A549 (cell line): ENCODE results near the gene SAPCD2. TPM values are rescaled to one million over a fixed set of nuclear protein-coding genes. Genes with fewer than 3 reads are reported as not detected.

Source experiments
- ATAC-seq, 2 experiments: fragments of 200-7000 bp in 1 of 2; fragments of >200 bp in 1 of 2; cut with Nextera tagmentation in 1 of 2; cut with Tn5 transposase in 1 of 2; 3 replicates each; pipeline versions ENCODE4 v1.8.0 to v1.9.1; 2018 to 2020; ENCODE audit warnings: mild to moderate bottlenecking in 1 of 2, moderate library complexity in 1 of 2
- CTCF ChIA-PET: fragments of 300-600 bp; sonication (Branson Sonifier 250); formaldehyde crosslinking; extraction: SDS; loops from one replicate; lab custom pipeline; 2021; ENCODE audit warnings: antibody characterized with exemption, inconsistent platforms; lab: Yijun Ruan, JAX
- POLR2A ChIA-PET: fragments of 350-600 bp; formaldehyde crosslinking; extraction: SDS; loops from one replicate; lab custom pipeline; 2021; ENCODE audit warnings: antibody characterized with exemption, inconsistent platforms; lab: Yijun Ruan, JAX
- DNase-seq, 2 experiments: peaks; one replicate each; pipeline versions ENCODE4 v3.0.0 to v3.0.0-alpha.2; 2011 to 2016; ENCODE audit warnings: low read depth in 1 of 2, low spot score in 1 of 2
- FAIRE-seq: peaks from 2 replicates; lab custom pipeline; 2011; peaks lifted over from hg19 to GRCh38; lab: Jason Lieb, UNC
- H3K27ac ChIP-seq, 2 experiments: fragments of >200 bp; sonication (Bioruptor Twin); formaldehyde crosslinking; 3 replicates each; pipeline ENCODE4 v1.5.1; 2016 to 2017
- H3K4me1 ChIP-seq: fragments of >200 bp; sonication (Bioruptor Twin); formaldehyde crosslinking; 3 replicates; pipeline ENCODE4 v1.6.1; 2016
- H3K4me2 ChIP-seq: fragments of >200 bp; sonication (Bioruptor Twin); formaldehyde crosslinking; 3 replicates; pipeline ENCODE4 v1.6.1; 2016
- H3K4me3 ChIP-seq: fragments of >200 bp; sonication (Bioruptor Twin); formaldehyde crosslinking; 3 replicates; pipeline ENCODE4 v1.5.1; 2016
- H3K9me3 ChIP-seq: fragments of >200 bp; sonication (Bioruptor Twin); formaldehyde crosslinking; 3 replicates; pipeline ENCODE4 v1.6.1; 2016
- BCL3 ChIP-seq: fragments of >200 bp; sonication (Bioruptor Twin); formaldehyde crosslinking; IDR thresholded peaks from 3 replicates; pipeline ENCODE4 v1.6.1; 2016
- BHLHE40 ChIP-seq: IDR thresholded peaks from 2 replicates; pipeline ENCODE4 v1.6.1; 2012; ENCODE audit warnings: low read depth, low read length, inconsistent platforms
- CBX2 ChIP-seq: fragments of 200-600 bp; sonication (generic); IDR thresholded peaks from 2 replicates; pipeline ENCODE4 v1.6.1; 2016; ENCODE audit warnings: low read depth, mild to moderate bottlenecking, borderline replicate concordance
- CBX8 ChIP-seq: fragments of 200-600 bp; sonication (generic); IDR thresholded peaks from 2 replicates; pipeline ENCODE4 v1.6.1; 2016
- CHD2 ChIP-seq: fragments of 150-350 bp; IDR thresholded peaks from 2 replicates; pipeline ENCODE4 v1.6.1; 2014; ENCODE audit warnings: low read length; ENCODE audit not compliant: partially characterized antibody
- CHD4 ChIP-seq: fragments of 200-600 bp; sonication (generic); IDR thresholded peaks from 2 replicates; pipeline ENCODE4 v1.6.1; 2016; ENCODE audit warnings: antibody characterized with exemption, mild to moderate bottlenecking, borderline replicate concordance
- E2F6 ChIP-seq: IDR thresholded peaks from 2 replicates; pipeline ENCODE4 v1.6.1; 2012; ENCODE audit warnings: low read depth, borderline replicate concordance
- EHF ChIP-seq: fragments of 250-450 bp; sonication (Bioruptor Pico); IDR thresholded peaks from 2 replicates; pipeline ENCODE4 v1.5.0; 2020; ENCODE audit warnings: mild to moderate bottlenecking
- EP300 ChIP-seq, 2 experiments: fragments of >200 bp; sonication (Bioruptor Twin); formaldehyde crosslinking; IDR thresholded peaks; 2 replicates in 1 of 2; 3 replicates in 1 of 2; pipeline ENCODE4 v1.6.1; 2016 to 2017
- FOXS1 ChIP-seq: fragments of 250-450 bp; sonication (Bioruptor Pico); IDR thresholded peaks from 2 replicates; pipeline ENCODE4 v1.5.0; 2020; ENCODE audit warnings: mild to moderate bottlenecking, moderate library complexity
- GATA3 ChIP-seq: IDR thresholded peaks from 2 replicates; pipeline ENCODE4 v1.6.1; 2012; ENCODE audit warnings: borderline replicate concordance
- HEYL ChIP-seq: fragments of 250-450 bp; sonication (Bioruptor Pico); IDR thresholded peaks from 2 replicates; pipeline ENCODE4 v1.8.0; 2021; ENCODE audit warnings: mild to moderate bottlenecking, moderate library complexity
- HMGXB4 ChIP-seq: fragments of 250-450 bp; sonication (Bioruptor Pico); IDR thresholded peaks from 2 replicates; pipeline ENCODE4 v1.5.0; 2021; ENCODE audit warnings: mild to moderate bottlenecking, moderate library complexity, borderline replicate concordance
- HOXB5 ChIP-seq: fragments of 250-450 bp; sonication (Bioruptor Pico); IDR thresholded peaks from 2 replicates; pipeline ENCODE4 v1.5.0; 2020; ENCODE audit warnings: mild to moderate bottlenecking, moderate library complexity
- JUNB ChIP-seq: fragments of >200 bp; sonication (Bioruptor Twin); formaldehyde crosslinking; IDR thresholded peaks from 2 replicates; pipeline ENCODE4 v1.6.1; 2016
- MAX ChIP-seq: IDR thresholded peaks from 2 replicates; pipeline ENCODE4 v1.6.1; 2012
- NFE2L2 ChIP-seq: fragments of 150-350 bp; conservative IDR thresholded peaks from 2 replicates; pipeline ENCODE4 v1.6.1; 2014; ENCODE audit warnings: low read length
- NR3C1 ChIP-seq: fragments of >200 bp; sonication (Bioruptor Twin); formaldehyde crosslinking; IDR thresholded peaks from 3 replicates; pipeline ENCODE4 v1.6.1; 2017
- PHF8 ChIP-seq: fragments of 200-600 bp; sonication (generic); IDR thresholded peaks from 2 replicates; pipeline ENCODE4 v1.6.1; 2016; ENCODE audit warnings: low read depth, mild to moderate bottlenecking, antibody characterized with exemption, moderate library complexity, borderline replicate concordance
- RCOR1 ChIP-seq: fragments of 150-350 bp; IDR thresholded peaks from 2 replicates; pipeline ENCODE4 v1.6.1; 2014; ENCODE audit warnings: antibody characterized with exemption, low read length, low read depth
- RNF2 ChIP-seq: fragments of 200-600 bp; sonication (generic); IDR thresholded peaks from 2 replicates; pipeline ENCODE4 v1.6.1; 2016; ENCODE audit warnings: low read depth, mild to moderate bottlenecking, antibody characterized with exemption, moderate library complexity, borderline replicate concordance
- SMC3 ChIP-seq: fragments of >200 bp; sonication (Bioruptor Twin); formaldehyde crosslinking; IDR thresholded peaks from 3 replicates; pipeline ENCODE4 v1.6.1; 2018; ENCODE audit warnings: inconsistent platforms
- TP53 ChIP-seq: fragments of 250-450 bp; sonication (Bioruptor Pico); IDR thresholded peaks from 2 replicates; pipeline ENCODE4 v1.5.0; 2021; ENCODE audit warnings: mild to moderate bottlenecking, moderate library complexity
- USF2 ChIP-seq: fragments of 450-650 bp; IDR thresholded peaks from 2 replicates; pipeline ENCODE4 v1.6.1; 2014; ENCODE audit warnings: antibody characterized with exemption
- WGBS: methylation state at CpG from one replicate; pipeline ENCODE4 v1.1.6; 2017; ENCODE audit errors: missing lambda C conversion rate; 5-methylcytosine and 5-hydroxymethylcytosine counted together
- polyA plus RNA-seq, 4 experiments: library from polyadenylated mRNA; depleted of rRNA in 3 of 4; stranded (reverse); fragments of >200 nt; fragmentation: RNase III in 1 of 4; extraction: RNeasy Plus Mini Kit Qiagen cat#74134 plus additional on column Dnase treatment in 1 of 4; gene quantifications; 2 replicates in 3 of 4; 3 replicates in 1 of 4; pipeline ENCODE4 v1.2.3, GENCODE V29; 2011 to 2017

Gene SAPCD2
- polyA plus RNA-seq, 2 of the 4 experiments (the other 2 are of a cell fraction), result 6.9 to 14.6 TPM

- no peaks in the 10 kb centered on the region for H3K9me3 ChIP-seq
- no peak overlapping the region for H3K4me3 ChIP-seq
- ChIA-PET POLR2A (no interaction called here), CTCF (interaction anchor here (6.0 to 15.7 kb wide), 2 partner anchors 13 to 22 kb away, joined by 40 to 656 read pairs; partner anchors contain the start of genes ABCA2 and SAPCD2)
- WGBS, result 81% methylated on average over 9 of the region's 17 CpGs
- DNase-seq (no peak), FAIRE-seq (no peak), ATAC-seq (no peak)
- no peak overlapping the region for H3K4me2 ChIP-seq
- no peak for TF ChIP-seq HOXB5 (CRISPR knock-in tag)
- TF ChIP-seq BHLHE40, result no peak
- no peak for TF ChIP-seq EP300 (IDR thresholded peaks at IDR 0.05)
- TF ChIP-seq CHD2, result no peak
- TF ChIP-seq HMGXB4 (CRISPR knock-in tag), result no peak
- TF ChIP-seq CBX2, result no peak
- no peak for TF ChIP-seq CHD4
- no peak for TF ChIP-seq GATA3
- no peak for TF ChIP-seq JUNB
- no peak for TF ChIP-seq BCL3
- TF ChIP-seq USF2, result no peak
- TF ChIP-seq EHF (CRISPR knock-in tag), result no peak
- TF ChIP-seq HEYL (CRISPR knock-in tag), result no peak
- TF ChIP-seq RNF2, result no peak
- TF ChIP-seq MAX, result no peak
- TF ChIP-seq TP53 (CRISPR knock-in tag), result no peak
- no peak for TF ChIP-seq E2F6
- H3K27ac ChIP-seq, result no peak overlapping the region
- H3K4me1 ChIP-seq, result peaks cover 32% of the 10 kb centered on the region
Observed at GRCh38 chr9:137051145-137051724, 19.1 kb downstream of the SAPCD2 start.

GRCh38 chr9:137050570-137050969, 19.8 kb downstream of the SAPCD2 start:
- 61% methylated on average over 5 of the region's 5 CpGs for WGBS
- H3K4me3 ChIP-seq, result no peak overlapping the region
- no peak overlapping the region for H3K4me2 ChIP-seq
- H3K27ac ChIP-seq, result no peak overlapping the region
- DNase-seq, result no peak
- ATAC-seq, result peak in 1 of 2 experiments; percentile 11; a peak in 2 of 6 replicates
- no peaks in the 10 kb centered on the region for H3K9me3 ChIP-seq
- ChIA-PET POLR2A (no interaction called here), CTCF (interaction anchor here (0.6 to 15.7 kb wide), 4 partner anchors 14 to 200 kb away, joined by 3 to 656 read pairs (median 37); partner anchors contain the start of genes ABCA2 and SAPCD2)
- no peak for TF ChIP-seq HMGXB4 (CRISPR knock-in tag)
- no peak for TF ChIP-seq CBX8
- no peak for TF ChIP-seq RCOR1
- no peak for TF ChIP-seq PHF8
- no peak for TF ChIP-seq NR3C1
- TF ChIP-seq CHD4, result no peak
- TF ChIP-seq SMC3, result no peak
- no peak for TF ChIP-seq FOXS1 (CRISPR knock-in tag)
- TF ChIP-seq MAX, result no peak
- no peak for TF ChIP-seq NFE2L2
- FAIRE-seq, result no peak
- H3K4me1 ChIP-seq, result peaks cover 26% of the 10 kb centered on the region
